Stomach (tissue), 9 donors: ENCODE data around the gene MRPL19. TPM values are rescaled to one million over a fixed set of nuclear protein-coding genes. Genes with fewer than 3 reads are reported as not detected.
A peak's percentile ranks its signal among the peaks of the same experiment; 100 is the strongest.
"Not testable (repeated sequence)": the region's sequence is repeated elsewhere in the genome, so short reads cannot be mapped to it uniquely, and the experiment has no call there.

Experiments used
- DNase-seq, 2 donors: peaks; one replicate each; pipeline versions ENCODE4 v3.0.0 to v3.0.0-alpha.2; 2013 to 2019
- H3K27ac ChIP-seq, 5 donors: fragments of 200-600 bp in 4 of 5; sonication (generic) in 4 of 5; one replicate each; pipeline ENCODE4 v1.5.1; 2013 to 2019; ENCODE audit warnings: mild to moderate bottlenecking in 1 of 5, moderate library complexity in 1 of 5
- H3K27me3 ChIP-seq, 3 donors: fragments of 200-600 bp; sonication (generic); one replicate each; pipeline ENCODE4 v1.5.1; 2017 to 2019; ENCODE audit warnings: mixed run types in 1 of 3
- H3K36me3 ChIP-seq, 4 donors: fragments of 200-600 bp; sonication (generic); 1 replicate in 3 of 4; 2 replicates in 1 of 4; pipeline ENCODE4 v1.5.1; 2016 to 2019
- H3K4me1 ChIP-seq, 4 donors: fragments of 200-600 bp; sonication (generic); one replicate each; pipeline ENCODE4 v1.5.1; 2016 to 2019
- H3K4me3 ChIP-seq, 4 donors: fragments of 200-600 bp; sonication (generic) in 3 of 4; one replicate each; pipeline ENCODE4 v1.5.1; 2016 to 2019; ENCODE audit warnings: mild to moderate bottlenecking in 1 of 4
- H3K9me3 ChIP-seq, 4 donors: fragments of 200-600 bp; sonication (generic); one replicate each; pipeline ENCODE4 v1.5.1; 2016 to 2019
- EP300 ChIP-seq: sonication (generic); formaldehyde crosslinking; IDR thresholded peaks from one replicate; pipeline ENCODE4 v1.6.1; 2017; ENCODE audit warnings: antibody characterized with exemption
- POLR2A ChIP-seq, 4 donors: fragments of 450-650 bp; IDR thresholded peaks; one replicate each; pipeline ENCODE4 v1.6.1; 2016; ENCODE audit warnings: antibody characterized with exemption in 4 of 4, control low read depth in 2 of 4, mild to moderate bottlenecking in 1 of 4, moderate library complexity in 1 of 4
- POLR2AphosphoS5 ChIP-seq, 3 donors: sonication (generic); formaldehyde crosslinking; IDR thresholded peaks; one replicate each; pipeline ENCODE4 v1.6.1; 2016; ENCODE audit warnings: antibody characterized with exemption in 3 of 3
- WGBS, 5 donors: extraction: QIAGEN DNeasy Blood & Tissue Kit in 3 of 5; methylation state at CpG; one replicate each; pipeline versions ENCODE4 v1.1.5 to v1.1.7; 2013 to 2018; 5-methylcytosine and 5-hydroxymethylcytosine counted together
- intact Hi-C: fragments of 100-400 bp; cut with DNase I; formaldehyde crosslinking; loops from one replicate; pipeline ENCODE4 v1.15.1; 2023; ENCODE audit warnings: low total_unique reads
- polyA plus RNA-seq, 3 donors: library from polyadenylated mRNA; stranded (reverse); fragments of 200-250 nt; gene quantifications; one replicate each; pipeline ENCODE4 v1.2.3, GENCODE V29; 2013
- total RNA-seq, 5 donors: library from RNA; depleted of rRNA; stranded (reverse); fragments of >200 nt; gene quantifications; one replicate each; pipeline versions ENCODE4 v1.1.0 to v1.2.3, GENCODE V29; 2014 to 2016
- TF ChIP-seq, protein P1 (sequence below), 7 experiments: fragments of 450-650 bp in 4 of 7; fragments of 200-600 bp in 3 of 7; sonication (generic) in 3 of 7; IDR thresholded peaks; one replicate each; pipeline ENCODE4 v1.5.1; 2016 to 2019; ENCODE audit warnings: antibody characterized with exemption in 7 of 7, control low read depth in 2 of 7, mild to moderate bottlenecking in 1 of 7
- donor health status: healthy with polysubstance abuse.
- donor health status: Bipolar disorder and iron deficiency.
- donor health status: healthy.

MRPL19 gene
- total and polyA plus RNA-seq, 8 donors: 8.8 to 55.0 (median 29.9) TPM

DNA sequence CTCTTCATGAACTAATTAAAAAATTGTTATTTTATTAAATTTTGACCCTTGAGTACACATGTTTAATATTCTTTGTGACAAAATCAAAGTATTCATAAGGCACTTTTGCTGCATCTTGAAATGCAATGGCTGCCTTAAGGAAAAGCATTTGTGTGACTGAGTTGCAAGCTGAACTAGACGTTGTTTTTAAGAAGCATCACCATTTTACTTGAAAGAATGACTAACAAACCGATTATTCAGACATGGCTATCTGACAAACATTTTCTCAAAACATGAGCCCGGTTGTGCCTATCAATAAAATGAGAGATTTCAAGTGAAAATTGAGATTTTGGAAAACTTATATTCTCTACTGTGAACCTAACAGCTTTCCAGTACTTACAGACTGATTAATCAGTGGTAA, 61.3 kb downstream of the MRPL19 start:
- H3K27ac ChIP-seq: no peak overlapping the region
- whole genome bisulfite sequencing, 5 donors: 78 to 85% (median 83%) methylated on average over 3 of the region's 3 CpGs
- TF ChIP-seq, protein P1, sequence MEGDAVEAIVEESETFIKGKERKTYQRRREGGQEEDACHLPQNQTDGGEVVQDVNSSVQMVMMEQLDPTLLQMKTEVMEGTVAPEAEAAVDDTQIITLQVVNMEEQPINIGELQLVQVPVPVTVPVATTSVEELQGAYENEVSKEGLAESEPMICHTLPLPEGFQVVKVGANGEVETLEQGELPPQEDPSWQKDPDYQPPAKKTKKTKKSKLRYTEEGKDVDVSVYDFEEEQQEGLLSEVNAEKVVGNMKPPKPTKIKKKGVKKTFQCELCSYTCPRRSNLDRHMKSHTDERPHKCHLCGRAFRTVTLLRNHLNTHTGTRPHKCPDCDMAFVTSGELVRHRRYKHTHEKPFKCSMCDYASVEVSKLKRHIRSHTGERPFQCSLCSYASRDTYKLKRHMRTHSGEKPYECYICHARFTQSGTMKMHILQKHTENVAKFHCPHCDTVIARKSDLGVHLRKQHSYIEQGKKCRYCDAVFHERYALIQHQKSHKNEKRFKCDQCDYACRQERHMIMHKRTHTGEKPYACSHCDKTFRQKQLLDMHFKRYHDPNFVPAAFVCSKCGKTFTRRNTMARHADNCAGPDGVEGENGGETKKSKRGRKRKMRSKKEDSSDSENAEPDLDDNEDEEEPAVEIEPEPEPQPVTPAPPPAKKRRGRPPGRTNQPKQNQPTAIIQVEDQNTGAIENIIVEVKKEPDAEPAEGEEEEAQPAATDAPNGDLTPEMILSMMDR (IDR thresholded peaks at IDR 0.05): no peak
- TF ChIP-seq POLR2A (IDR thresholded peaks at IDR 0.05): no peak
- TF ChIP-seq POLR2AphosphoS5 (IDR thresholded peaks at IDR 0.05): no peak
- TF ChIP-seq EP300: no peak

DNA sequence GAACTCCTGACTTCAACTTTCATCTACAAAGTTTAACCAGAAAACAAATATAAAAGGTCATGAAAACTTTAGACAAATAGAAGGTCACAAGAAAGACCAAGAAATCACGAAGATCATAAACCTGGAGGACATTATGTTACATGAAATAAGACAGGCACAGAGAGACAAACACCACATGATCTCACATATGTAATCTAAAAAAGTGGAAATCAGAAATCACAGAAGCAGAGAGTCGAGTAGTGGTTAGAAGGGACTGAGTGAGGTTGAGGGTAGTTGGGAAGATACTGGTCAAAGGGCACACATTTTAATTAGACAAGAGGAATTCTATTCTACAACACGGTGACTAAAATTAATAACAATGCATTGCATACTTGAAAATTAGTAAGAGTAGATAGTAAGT, 62.7 kb downstream of the MRPL19 start:
- Histone ChIP-seq H3K36me3 (peaks cover 6 to 20% (median 17%) of the 10 kb centered on the region in 4 donors), H3K9me3 (no peaks in the 10 kb centered on the region), H3K4me1 (peaks cover 10 to 35% (median 22%) of the 10 kb centered on the region in 4 donors), H3K4me3 (peak overlapping the region; percentile 71 to 88 (median 73)), H3K27ac (no peak overlapping the region), H3K27me3 (no peaks in the 10 kb centered on the region)
- intact Hi-C loops: no loop called here
- DNase-seq: peak in 1 of 2 donors; percentile 12
- TF ChIP-seq EP300: no peak
- TF ChIP-seq POLR2A (IDR thresholded peaks at IDR 0.05): no peak
- TF ChIP-seq, protein P1 (IDR thresholded peaks at IDR 0.05): no peak
- no peak for TF ChIP-seq POLR2AphosphoS5 (IDR thresholded peaks at IDR 0.05)
- 17 to 27% (median 22%) methylated on average over 3 of the region's 3 CpGs for WGBS, 5 donors

More for the DNA sequence above, 61.3 kb downstream of the MRPL19 start:
- Histone ChIP-seq H3K4me1 (peaks cover 10 to 35% (median 22%) of the 10 kb centered on the region in 4 donors), H3K9me3 (no peaks in the 10 kb centered on the region), H3K27me3 (no peaks in the 10 kb centered on the region), H3K36me3 (peaks cover 14 to 34% (median 31%) of the 10 kb centered on the region in 4 donors), H3K4me3 (no peak overlapping the region)
- DNase-seq: no peak
- intact Hi-C loops: no loop called here

DNA sequence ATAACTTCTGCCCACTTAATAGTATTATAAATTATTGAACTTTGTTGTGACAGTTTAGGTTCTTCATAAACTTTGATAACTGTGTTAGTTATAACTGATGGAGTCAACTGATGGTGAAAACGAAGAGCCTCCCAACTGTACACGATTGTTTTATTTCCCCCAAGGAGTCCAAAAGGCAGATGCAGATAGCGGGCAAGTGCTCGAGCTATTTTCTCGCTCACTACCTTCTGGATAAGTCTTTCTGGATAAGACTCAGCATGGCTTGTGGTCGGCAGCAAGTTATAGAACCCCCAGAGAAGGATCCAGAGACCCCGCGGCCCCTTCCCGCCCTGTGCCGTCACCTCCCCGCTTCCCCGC, 63.6 kb downstream of the MRPL19 start:
- DNase-seq: no peak
- Histone ChIP-seq H3K9me3 (no peaks in the 10 kb centered on the region), H3K36me3 (peaks cover 0 to 11% (median 8%) of the 10 kb centered on the region in 4 donors), H3K27ac (peak overlapping the region; percentile 88 to 95 (median 94)), H3K4me3 (peak overlapping the region; percentile 71 to 88 (median 73)), H3K4me1 (peaks cover 10 to 35% (median 22%) of the 10 kb centered on the region in 4 donors), H3K27me3 (no peaks in the 10 kb centered on the region)
- intact Hi-C loops: no loop called here
- TF ChIP-seq, protein P1 (IDR thresholded peaks at IDR 0.05): no peak
- TF ChIP-seq POLR2A (IDR thresholded peaks at IDR 0.05) (no peak), POLR2AphosphoS5 (IDR thresholded peaks at IDR 0.05) (no peak), EP300 (no peak)
- 0 to 2% (median 0%) methylated on average over 9 to 12 of the region's 12 CpGs for WGBS, 5 donors

DNA sequence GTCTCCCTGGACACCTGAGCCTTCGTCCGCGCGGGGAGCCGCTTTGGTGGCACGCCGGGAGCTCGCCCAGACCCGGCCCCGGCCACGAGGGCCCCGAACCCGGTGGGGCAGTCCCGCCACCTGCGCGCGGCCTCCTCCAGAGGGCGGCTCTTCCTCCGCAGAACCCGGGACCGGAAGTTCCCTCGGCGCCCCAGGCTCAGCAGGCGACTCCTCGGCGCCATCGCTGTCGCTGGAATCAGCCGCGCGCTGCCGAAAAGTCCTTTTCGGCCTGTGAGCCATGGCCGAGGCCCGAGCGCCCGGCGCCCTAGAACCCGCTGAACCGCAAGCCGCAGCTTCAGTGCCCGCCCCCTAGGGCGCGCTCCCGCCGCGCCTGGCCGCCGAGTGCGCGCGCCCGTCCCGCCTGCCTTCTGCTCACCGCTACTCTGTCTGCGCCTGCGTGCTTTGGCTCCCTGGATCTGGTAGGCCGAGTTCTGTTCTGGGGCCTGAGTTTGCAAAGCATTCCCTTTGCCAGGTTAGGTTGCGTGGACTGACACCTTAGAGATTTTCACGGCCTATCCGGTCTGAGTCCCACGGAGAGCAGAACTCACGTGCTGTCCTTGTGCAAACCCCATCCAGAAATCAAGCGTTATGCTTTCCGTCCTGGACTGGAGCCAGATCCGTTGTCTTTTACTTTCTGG, 64.1 kb downstream of the MRPL19 start, which contains the start of gene GCFC2:
GCFC2 (minus strand) TSS at position 339 of the 677 bp plus-strand sequence; CDS start at position 279, 60 bp downstream.
- Histone ChIP-seq H3K4me3 (peak within 1 kb of the TSS; percentile 71 to 88 (median 73)), H3K27ac (peak within 1 kb of the TSS; percentile 88 to 95 (median 94)), H3K27me3 (no peaks in the 10 kb centered on the region), H3K36me3 (peaks cover 0 to 6% (median 4%) of the 10 kb centered on the region in 4 donors), H3K9me3 (no peaks in the 10 kb centered on the region), H3K4me1 (peaks cover 10 to 35% (median 22%) of the 10 kb centered on the region in 4 donors)
- 1 to 3% (median 2%) methylated on average over 12 to 66 of the region's 66 CpGs for WGBS, 5 donors
- TF ChIP-seq POLR2A (IDR thresholded peaks at IDR 0.05): peak in 1 of 4 donors; percentile 26
- peak in 1 of 3 donors; percentile 61 for TF ChIP-seq POLR2AphosphoS5 (IDR thresholded peaks at IDR 0.05)
- TF ChIP-seq, protein P1 (IDR thresholded peaks at IDR 0.05): peak in 4 of 7 experiments; percentile 4 to 42 (median 20)
- no peak for TF ChIP-seq EP300
- peak; percentile 92 to 96 for DNase-seq
- intact Hi-C loops: no loop called here

DNA sequence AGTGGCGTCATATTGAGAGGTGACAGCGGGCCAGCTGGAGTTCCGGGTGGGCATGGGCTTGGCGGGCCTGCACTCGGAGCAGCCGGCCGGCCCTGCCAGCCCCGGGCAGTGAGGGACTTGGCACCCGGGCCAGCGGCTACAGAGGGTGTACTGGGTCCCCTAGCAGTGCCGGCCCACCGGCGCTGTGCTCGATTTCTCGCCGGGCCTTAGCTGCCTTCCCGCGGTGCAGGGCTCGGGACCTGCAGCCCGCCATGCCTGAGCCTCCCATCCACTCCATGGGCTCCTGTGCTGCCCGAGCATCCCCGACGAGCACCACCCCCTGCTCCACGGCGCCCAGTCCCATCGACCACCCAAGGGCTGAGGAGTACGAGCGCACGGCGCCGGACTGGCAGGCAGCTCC, 65.0 kb downstream of the MRPL19 start:
- DNase-seq, H3K27me3 ChIP-seq, H3K36me3 ChIP-seq, H3K27ac ChIP-seq, H3K4me3 ChIP-seq, H3K9me3 ChIP-seq, intact Hi-C loops: not testable (repeated sequence)
- WGBS, 5 donors: 93 to 98% (median 97%) methylated on average over 22 to 31 of the region's 31 CpGs
- H3K4me1 ChIP-seq: peaks cover 10 to 35% (median 22%) of the 10 kb centered on the region in 4 donors
